H1 (cell line): ENCODE results near the gene GALNT15. TPM values are rescaled to one million over a fixed set of nuclear protein-coding genes. Genes with fewer than 3 reads are reported as not detected.

Source experiments
- CTCF ChIA-PET: fragments of 300-600 bp; sonication (Branson Sonifier 250); formaldehyde crosslinking; loops from one replicate; lab custom pipeline; 2021; ENCODE audit not compliant: partially characterized antibody; lab: Charles Lee
- POLR2A ChIA-PET: fragments of 300-600 bp; sonication (Branson Sonifier 250); formaldehyde crosslinking; loops from one replicate; lab custom pipeline; 2021; ENCODE audit warnings: inconsistent platforms; ENCODE audit not compliant: partially characterized antibody; lab: Charles Lee
- DNase-seq, 2 experiments: peaks; one replicate each; pipeline versions ENCODE4 v3.0.0 to v3.0.0-alpha.2; 2010 to 2022; ENCODE audit warnings: low spot score in 2 of 2, low read depth in 1 of 2, mixed read lengths in 1 of 2
- FAIRE-seq: peaks from 2 replicates; lab custom pipeline; 2011; peaks lifted over from hg19 to GRCh38; lab: Jason Lieb, UNC
- H2AFZ ChIP-seq: 2 replicates; pipeline ENCODE4 v1.8.1; 2012; ENCODE audit warnings: low read length, inconsistent platforms
- H2AK5ac ChIP-seq: 2 replicates; pipeline ENCODE4 v1.6.1; 2013; ENCODE audit warnings: low read depth, low read length
- H2BK120ac ChIP-seq: replicated peaks from 2 replicates; pipeline ENCODE3; 2013; ENCODE audit warnings: low read depth, low read length, inconsistent platforms
- H2BK12ac ChIP-seq: 2 replicates; pipeline ENCODE4 v1.6.1; 2013; ENCODE audit warnings: low read depth, low read length
- H2BK15ac ChIP-seq: 2 replicates; pipeline ENCODE4 v1.6.1; 2013; ENCODE audit warnings: low read length
- H2BK20ac ChIP-seq: 2 replicates; pipeline ENCODE4 v1.6.1; 2013; ENCODE audit warnings: low read length
- H2BK5ac ChIP-seq: 2 replicates; pipeline ENCODE4 v1.6.1; 2013; ENCODE audit warnings: low read depth, low read length
- H3K14ac ChIP-seq: 2 replicates; pipeline ENCODE4 v1.6.1; 2013; ENCODE audit warnings: inconsistent platforms; ENCODE audit not compliant: insufficient read length
- H3K18ac ChIP-seq: 2 replicates; pipeline ENCODE4 v1.6.1; 2013; ENCODE audit warnings: low read length; ENCODE audit errors: extremely low read depth
- H3K23ac ChIP-seq: 2 replicates; pipeline ENCODE4 v1.6.1; 2013; ENCODE audit warnings: inconsistent platforms; ENCODE audit not compliant: insufficient read length
- H3K23me2 ChIP-seq: 2 replicates; pipeline ENCODE4 v1.6.1; 2013; ENCODE audit warnings: low read depth, low read length
- H3K27ac ChIP-seq: 2 replicates; pipeline ENCODE4 v1.6.1; 2011; ENCODE audit warnings: low read depth, low read length, inconsistent platforms
- H3K27me3 ChIP-seq, 4 experiments: replicated peaks in 1 of 4; 1 replicate in 1 of 4; 2 replicates in 3 of 4; pipeline versions ENCODE4 v1.6.1 to v1.8.1; 2011 to 2013; ENCODE audit warnings: low read length in 3 of 4, mild to moderate bottlenecking in 3 of 4, inconsistent platforms in 2 of 4, mixed read lengths in 2 of 4, moderate library complexity in 1 of 4; ENCODE audit not compliant: control insufficient read depth in 3 of 4, insufficient read depth in 3 of 4; ENCODE audit errors: extremely low read depth in 1 of 4
- H3K36me3 ChIP-seq, 4 experiments: 2 replicates each; pipeline versions ENCODE4 v1.6.1 to v1.8.1; 2011 to 2013; ENCODE audit warnings: mild to moderate bottlenecking in 4 of 4, low read length in 3 of 4, moderate library complexity in 2 of 4, control low read depth in 1 of 4, inconsistent platforms in 1 of 4; ENCODE audit not compliant: insufficient read depth in 4 of 4, control insufficient read depth in 2 of 4
- H3K4ac ChIP-seq: replicated peaks from 2 replicates; pipeline ENCODE3; 2013; ENCODE audit warnings: low read length, low read depth, mixed read lengths, inconsistent platforms; ENCODE audit not compliant: insufficient read length
- H3K4me1 ChIP-seq, 4 experiments: replicated peaks in 1 of 4; 1 replicate in 1 of 4; 2 replicates in 3 of 4; pipeline versions ENCODE4 v1.6.1 to v1.8.1; 2011 to 2013; ENCODE audit warnings: low read length in 3 of 4, inconsistent platforms in 2 of 4, mixed read lengths in 1 of 4; ENCODE audit not compliant: insufficient read depth in 4 of 4, control insufficient read depth in 3 of 4
- H3K4me2 ChIP-seq, 2 experiments: 2 replicates each; pipeline versions ENCODE4 v1.6.1 to v1.8.1; 2011 to 2013; ENCODE audit warnings: low read depth in 2 of 2, low read length in 2 of 2, control low read depth in 1 of 2, inconsistent platforms in 1 of 2, mild to moderate bottlenecking in 1 of 2; ENCODE audit not compliant: insufficient read depth in 1 of 2
- H3K4me3 ChIP-seq, 4 experiments: fragments of 200-600, 300-600 bp in 1 of 4; sonication (generic), shearing (Covaris generic), sonication (Bioruptor Twin) in 1 of 4; 2 replicates each; pipeline versions ENCODE4 v1.5.1 to v1.8.1; 2011 to 2016; ENCODE audit warnings: low read length in 4 of 4, low read depth in 3 of 4, control low read depth in 2 of 4, inconsistent platforms in 2 of 4, mild to moderate bottlenecking in 2 of 4, mixed read lengths in 1 of 4, moderate library complexity in 1 of 4; ENCODE audit not compliant: insufficient read depth in 2 of 4; ENCODE audit errors: extremely low read depth in 1 of 4
- H3K56ac ChIP-seq: replicated peaks from 2 replicates; pipeline ENCODE3; 2013; ENCODE audit warnings: low read depth, mild to moderate bottlenecking, mixed read lengths, low read length, inconsistent platforms; ENCODE audit not compliant: insufficient read length
- H3K79me1 ChIP-seq: 2 replicates; pipeline ENCODE4 v1.6.1; 2013; ENCODE audit warnings: low read depth, low read length, control low read depth
- H3K79me2 ChIP-seq, 2 experiments: 2 replicates each; pipeline versions ENCODE4 v1.6.1 to v1.8.1; 2012 to 2013; ENCODE audit warnings: low read length in 2 of 2, mild to moderate bottlenecking in 2 of 2, inconsistent platforms in 1 of 2; ENCODE audit not compliant: insufficient read depth in 2 of 2, control insufficient read depth in 1 of 2
- H3K9ac ChIP-seq, 4 experiments: replicated peaks in 1 of 4; 1 replicate in 1 of 4; 2 replicates in 3 of 4; pipeline versions ENCODE4 v1.6.1 to v1.8.1; 2011 to 2013; ENCODE audit warnings: low read depth in 3 of 4, low read length in 3 of 4, control low read depth in 2 of 4, mild to moderate bottlenecking in 2 of 4, moderate library complexity in 2 of 4, inconsistent platforms in 1 of 4; ENCODE audit errors: extremely low read depth in 1 of 4
- H3K9me3 ChIP-seq, 2 experiments: 2 replicates each; pipeline versions ENCODE4 v1.6.1 to v1.8.1; 2012 to 2013; ENCODE audit warnings: mild to moderate bottlenecking in 2 of 2, moderate library complexity in 2 of 2, control low read depth in 1 of 2, inconsistent platforms in 1 of 2, low read depth in 1 of 2, low read length in 1 of 2, mixed read lengths in 1 of 2; ENCODE audit not compliant: insufficient read depth in 2 of 2
- H4K20me1 ChIP-seq, 2 experiments: replicated peaks in 1 of 2; 2 replicates each; pipeline versions ENCODE3 to v1.8.1; 2011 to 2013; ENCODE audit warnings: inconsistent platforms in 2 of 2, low read length in 2 of 2, mild to moderate bottlenecking in 1 of 2; ENCODE audit not compliant: insufficient read depth in 2 of 2, control insufficient read depth in 1 of 2
- H4K5ac ChIP-seq: 2 replicates; pipeline ENCODE4 v1.6.1; 2013; ENCODE audit warnings: low read length, low read depth, mixed read lengths, inconsistent platforms; ENCODE audit not compliant: insufficient read length
- H4K8ac ChIP-seq: 2 replicates; pipeline ENCODE4 v1.8.0; 2013; ENCODE audit warnings: mild to moderate bottlenecking, moderate library complexity, low read length, inconsistent platforms; ENCODE audit not compliant: insufficient read depth; ENCODE audit errors: extremely low read depth
- H4K91ac ChIP-seq: replicated peaks from 2 replicates; pipeline ENCODE3; 2013; ENCODE audit warnings: low read length, mixed read lengths, inconsistent platforms; ENCODE audit not compliant: insufficient read length
- CBX8 ChIP-seq: fragments of 300-800, 300-1000 bp; sonication (generic); IDR thresholded peaks from 2 replicates; pipeline ENCODE4 v1.7.1; 2016; ENCODE audit warnings: low read depth, low read length, borderline replicate concordance
- KDM1A ChIP-seq: fragments of 200-600, 300-600 bp; sonication (generic); IDR thresholded peaks from 2 replicates; pipeline ENCODE4 v1.7.1; 2016; ENCODE audit warnings: mild to moderate bottlenecking, low read length, borderline replicate concordance
- KDM4A ChIP-seq: IDR thresholded peaks from one replicate; pipeline ENCODE4 v1.7.1; 2012; ENCODE audit warnings: low read depth, mild to moderate bottlenecking, moderate library complexity, low read length, inconsistent platforms; ENCODE audit not compliant: severe bottlenecking
- SUZ12 ChIP-seq: fragments of 200-600 bp; sonication (generic); IDR thresholded peaks from 2 replicates; pipeline ENCODE4 v1.6.1; 2012; ENCODE audit warnings: mild to moderate bottlenecking, inconsistent platforms, low read length, moderate library complexity, mixed read lengths
- USF2 ChIP-seq: IDR thresholded peaks from 2 replicates; pipeline ENCODE4 v1.6.1; 2011; ENCODE audit warnings: low read length, improper control_type of control experiment
- WGBS, 2 experiments: shearing (Covaris generic) in 1 of 2; methylation state at CpG; one replicate each; pipeline versions ENCODE4 v1.1.6 to v1.1.7; 2013 to 2015; ENCODE audit warnings: low lambda C conversion rate in 2 of 2, mixed read lengths in 2 of 2, inconsistent platforms in 1 of 2, low coverage in 1 of 2, missing lambda C conversion rate in 1 of 2; ENCODE audit not compliant: insufficient replicate concordance in 2 of 2, insufficient coverage in 1 of 2, insufficient read length in 1 of 2; ENCODE audit errors: extremely low coverage in 1 of 2, missing lambda C conversion rate in 1 of 2; 5-methylcytosine and 5-hydroxymethylcytosine counted together
- polyA plus RNA-seq, 7 experiments: library from polyadenylated mRNA; depleted of rRNA in 3 of 7; stranded (reverse) in 5 of 7; unstranded in 2 of 7; fragments of >200 nt in 5 of 7; fragments of 200-250 nt in 2 of 7; gene quantifications; 1 replicate in 5 of 7; 2 replicates in 1 of 7; 4 replicates in 1 of 7; pipeline versions ENCODE4 v1.2.1 to v1.2.3, GENCODE V29; 2011 to 2013; ENCODE audit warnings: missing spikeins in 2 of 7, mixed read lengths in 2 of 7
- total RNA-seq: library from RNA; stranded (reverse); fragmentation: NEBNext Ultra II Directional; extraction: Animal tissue kit (Norgen Biotek cat#: 25700); gene quantifications from 2 replicates; pipeline ENCODE4 v1.2.1, GENCODE V29; 2021

Gene GALNT15
- total and polyA plus RNA-seq, 2 of the 8 experiments (the other 6 are each of a cell fraction or from before 2014, with no cell fraction given): 0.02 TPM; not detected in 1

- no peak overlapping the region for H4K91ac ChIP-seq
- no peak overlapping the region for H3K23ac ChIP-seq
- H3K4me3 ChIP-seq: no peak overlapping the region
- peaks cover 2% of the 10 kb centered on the region for H3K23me2 ChIP-seq
- TF ChIP-seq KDM4A (no peak), SUZ12 (no peak), KDM1A (no peak), CBX8 (no peak), USF2 (no peak)
- H4K5ac ChIP-seq: no peak overlapping the region
- CTCF ChIA-PET: interaction anchor here (0.6 to 4.2 kb wide), 13 partner anchors 9 to 1939 kb away, joined by 3 to 24 read pairs (median 4); no protein-coding TSS in a partner anchor
- H3K79me1 ChIP-seq: no peaks in the 10 kb centered on the region
- H2BK20ac ChIP-seq: no peak overlapping the region
- H4K8ac ChIP-seq: no peak overlapping the region
- no peak overlapping the region for H2BK12ac ChIP-seq
- no peak overlapping the region for H3K9ac ChIP-seq
- POLR2A ChIA-PET: no interaction called here
- H2BK15ac ChIP-seq: no peak overlapping the region
- WGBS, 2 experiments: 94% methylated on average over 3 of the region's 3 CpGs; no CpG with 5 or more reads in 1 of the 2 experiments
- no peak overlapping the region for H2AFZ ChIP-seq
- no peak overlapping the region for H2BK120ac ChIP-seq
- H3K79me2 ChIP-seq: no peaks in the 10 kb centered on the region
- H3K27me3 ChIP-seq: no peaks in the 10 kb centered on the region
- no peak overlapping the region for H3K4me2 ChIP-seq
- no peak for DNase-seq
- no peak overlapping the region for H3K14ac ChIP-seq
- no peak overlapping the region for H3K18ac ChIP-seq
- H2BK5ac ChIP-seq: no peak overlapping the region
- no peak for FAIRE-seq
- no peak overlapping the region for H3K4ac ChIP-seq
- no peaks in the 10 kb centered on the region for H3K36me3 ChIP-seq
- no peak overlapping the region for H3K27ac ChIP-seq
- no peaks in the 10 kb centered on the region for H4K20me1 ChIP-seq
- H2AK5ac ChIP-seq: no peak overlapping the region
- no peak overlapping the region for H3K56ac ChIP-seq
- H3K9me3 ChIP-seq: no peaks in the 10 kb centered on the region
- H3K4me1 ChIP-seq: peaks cover 0 to 3% (median 0%) of the 10 kb centered on the region in 4 experiments; a peak in 1 of 7 replicates
Measured at GRCh38 chr3:16180737-16181134, 6.3 kb downstream of the GALNT15 start.
